Measurements from ENCODE around the gene CHAF1B. TPM values are rescaled to one million over a fixed set of nuclear protein-coding genes. Genes with fewer than 3 reads are reported as not detected.
"Not testable (repeated sequence)": the region's sequence is repeated elsewhere in the genome, so short reads cannot be mapped to it uniquely, and the experiment has no call there.

Gene CHAF1B
- 10 to 100 TPM; 20.2 to 38.0 TPM for total RNA-seq

DNA sequence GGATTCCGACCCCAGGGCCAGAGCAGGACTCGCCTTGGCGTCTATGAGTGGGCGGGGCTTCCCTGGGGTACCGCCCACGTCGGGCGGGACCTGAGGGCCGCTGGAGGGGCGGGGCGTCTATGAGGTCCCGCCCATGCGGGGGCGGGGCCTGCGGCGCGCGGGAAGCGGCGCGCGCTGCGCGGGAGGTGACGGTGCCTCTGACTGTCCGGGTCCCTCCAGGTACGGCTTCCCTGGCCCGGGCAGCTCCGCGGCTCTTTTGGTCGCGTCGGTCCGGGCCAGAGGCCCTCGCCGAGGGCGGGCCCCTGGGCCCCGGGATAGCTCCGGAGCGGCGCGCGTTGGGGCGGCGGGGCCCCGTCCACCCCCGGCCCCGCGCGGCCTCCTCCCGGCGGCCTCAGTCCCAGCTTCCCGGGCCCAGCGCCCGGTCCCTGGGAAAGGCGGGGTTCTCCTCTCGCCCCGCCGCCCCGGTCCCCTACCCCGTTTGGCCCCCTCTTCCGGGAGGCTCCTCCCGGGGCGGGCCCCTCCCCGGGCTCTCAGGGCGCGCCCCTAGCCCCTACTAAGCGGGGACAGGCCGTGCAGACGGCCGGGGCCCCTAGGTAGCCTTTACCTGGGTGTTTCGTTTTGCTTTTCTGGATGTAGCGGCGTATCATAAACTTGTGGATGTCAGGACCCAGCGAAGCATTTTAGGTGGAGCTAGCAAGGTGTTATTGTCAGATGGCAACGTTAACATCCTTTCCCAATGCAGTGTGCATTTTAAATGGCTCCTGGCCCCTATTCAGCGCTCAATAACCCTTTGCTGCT, at the start of gene CHAF1B:
Gene CHAF1B (plus strand): TSS at position 160 of the 798 bp plus-strand sequence. CDS start 745 bp downstream, outside the sequence.
- DNase-seq (ENCODE audit: low spot score): peak; percentile 88
- Mint-ChIP-seq H3K27me3 (no peaks in the 10 kb centered on the region), H3K4me3 (peak within 1 kb of the TSS; percentile 84), H3K36me3 (peaks cover 5% of the 10 kb centered on the region), H3K9me3 (no peaks in the 10 kb centered on the region), H3K27ac (no peak within 1 kb of the TSS), H3K4me1 (ENCODE audit: low read depth in 2 of 2) (peaks cover 8 to 15% of the 10 kb centered on the region in 2 donors)
- ATAC-seq: peak; percentile 99

DNA sequence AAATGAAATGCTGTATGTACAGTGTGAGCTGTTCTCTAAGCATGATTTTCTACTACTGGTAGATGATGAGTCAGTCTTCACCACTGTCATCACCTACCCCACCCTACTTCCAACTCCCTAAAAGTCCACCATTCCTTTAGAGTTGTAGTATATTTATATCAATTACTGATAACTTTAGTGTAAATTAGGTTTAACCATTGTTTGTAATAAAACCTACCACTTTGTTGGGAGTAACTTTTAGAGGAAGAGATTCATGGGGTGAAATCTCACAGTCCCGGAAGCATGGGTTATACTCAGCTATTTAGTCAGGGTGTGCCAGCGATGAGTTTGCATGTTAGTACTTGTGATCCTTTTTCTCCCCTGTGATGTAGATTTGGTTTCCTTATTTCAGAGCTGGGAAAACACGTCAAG, 48.1 kb upstream of the CHAF1B start:
- Mint-ChIP-seq H3K27me3 (no peaks in the 10 kb centered on the region), H3K9me3 (no peaks in the 10 kb centered on the region), H3K4me3 (no peak overlapping the region), H3K27ac (peak overlapping the region; percentile 59 to 84), H3K4me1 (ENCODE audit: low read depth in 2 of 2) (peaks cover 14 to 16% of the 10 kb centered on the region in 2 donors), H3K36me3 (peaks cover 19% of the 10 kb centered on the region)
- ATAC-seq (no peak), DNase-seq (ENCODE audit: low spot score) (no peak)

DNA sequence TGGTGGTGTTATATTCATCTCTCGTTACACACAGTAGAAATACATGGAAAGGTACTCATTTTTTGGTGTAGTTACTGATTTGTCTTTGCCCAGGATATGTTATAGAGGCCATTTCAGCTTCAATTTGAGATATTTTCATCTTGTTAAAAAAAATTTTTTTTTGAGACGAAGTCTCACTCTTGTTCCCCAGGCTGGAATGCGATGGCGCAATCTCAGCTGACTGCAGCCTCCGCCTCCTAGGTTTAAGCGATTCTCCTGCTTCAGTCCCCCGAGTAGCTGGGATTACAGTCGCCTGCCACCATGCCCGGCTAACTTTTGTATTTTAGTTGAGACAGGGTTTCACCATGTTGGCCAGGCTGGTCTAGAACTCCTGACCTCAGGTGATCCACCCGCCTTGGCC, 46.2 kb upstream of the CHAF1B start:
- Mint-ChIP-seq H3K27me3 (no peaks in the 10 kb centered on the region), H3K36me3 (peaks cover 19% of the 10 kb centered on the region), H3K27ac (no peak overlapping the region), H3K9me3 (no peaks in the 10 kb centered on the region), H3K4me1 (ENCODE audit: low read depth in 2 of 2) (peaks cover 10 to 12% of the 10 kb centered on the region in 2 donors), H3K4me3 (no peak overlapping the region)
- DNase-seq (ENCODE audit: low spot score) (no peak), ATAC-seq (no peak)

- DNase-seq (ENCODE audit: low spot score); H3K9me3 Mint-ChIP-seq; ATAC-seq; H3K4me1 Mint-ChIP-seq (ENCODE audit: low read depth in 2 of 2); H3K27me3 Mint-ChIP-seq; H3K27ac Mint-ChIP-seq; H3K4me3 Mint-ChIP-seq: not testable (repeated sequence)
- H3K36me3 Mint-ChIP-seq: peaks cover 19% of the 10 kb centered on the region
These were observed 42.6 kb upstream of the CHAF1B start for GRCh38 chr21:36342581-36342980.

- peaks cover 22% of the 10 kb centered on the region for H3K36me3 Mint-ChIP-seq
- no peaks in the 10 kb centered on the region for H3K9me3 Mint-ChIP-seq
- no peak overlapping the region for H3K27ac Mint-ChIP-seq
- H3K27me3 Mint-ChIP-seq: no peaks in the 10 kb centered on the region
- H3K4me1 Mint-ChIP-seq (ENCODE audit: low read depth in 2 of 2): peaks cover 5 to 6% of the 10 kb centered on the region in 2 donors
- DNase-seq (ENCODE audit: low spot score) (no peak), ATAC-seq (no peak)
- H3K4me3 Mint-ChIP-seq: no peak overlapping the region
These were observed 40.3 kb upstream of the CHAF1B start for GRCh38 chr21:36344931-36345330.

- Mint-ChIP-seq H3K36me3 (peaks cover 18% of the 10 kb centered on the region), H3K27ac (no peak overlapping the region), H3K4me3 (no peak overlapping the region), H3K9me3 (no peaks in the 10 kb centered on the region), H3K27me3 (no peaks in the 10 kb centered on the region), H3K4me1 (ENCODE audit: low read depth in 2 of 2) (peaks cover 5 to 7% of the 10 kb centered on the region in 2 donors)
- no peak for DNase-seq (ENCODE audit: low spot score)
- no peak for ATAC-seq
These were observed 37.8 kb upstream of the CHAF1B start for GRCh38 chr21:36347278-36347961.

GRCh38 chr21:36347962-36348328, 37.2 kb upstream of the CHAF1B start:
- no peak for DNase-seq (ENCODE audit: low spot score)
- H3K27ac Mint-ChIP-seq: no peak overlapping the region
- no peak for ATAC-seq
- peaks cover 5 to 7% of the 10 kb centered on the region in 2 donors for H3K4me1 Mint-ChIP-seq (ENCODE audit: low read depth in 2 of 2)
- peaks cover 20% of the 10 kb centered on the region for H3K36me3 Mint-ChIP-seq
- no peaks in the 10 kb centered on the region for H3K27me3 Mint-ChIP-seq
- no peaks in the 10 kb centered on the region for H3K9me3 Mint-ChIP-seq
- H3K4me3 Mint-ChIP-seq: no peak overlapping the region

- DNase-seq (ENCODE audit: low spot score) (no peak), ATAC-seq (no peak)
- peaks cover 5 to 7% of the 10 kb centered on the region in 2 donors for H3K4me1 Mint-ChIP-seq (ENCODE audit: low read depth in 2 of 2)
- H3K27me3 Mint-ChIP-seq: no peaks in the 10 kb centered on the region
- no peaks in the 10 kb centered on the region for H3K9me3 Mint-ChIP-seq
- no peak overlapping the region for H3K27ac Mint-ChIP-seq
- H3K4me3 Mint-ChIP-seq: no peak overlapping the region
- peaks cover 20% of the 10 kb centered on the region for H3K36me3 Mint-ChIP-seq
These were observed 35.9 kb upstream of the CHAF1B start for GRCh38 chr21:36349315-36349714.

GRCh38 chr21:36350282-36350910, 34.8 kb upstream of the CHAF1B start:
- Mint-ChIP-seq H3K4me3 (no peak overlapping the region), H3K27ac (no peak overlapping the region), H3K4me1 (ENCODE audit: low read depth in 2 of 2) (peaks cover 5 to 7% of the 10 kb centered on the region in 2 donors), H3K9me3 (no peaks in the 10 kb centered on the region), H3K36me3 (peaks cover 14% of the 10 kb centered on the region), H3K27me3 (no peaks in the 10 kb centered on the region)
- ATAC-seq (no peak), DNase-seq (ENCODE audit: low spot score) (no peak)

- no peak for ATAC-seq
- no peak for DNase-seq (ENCODE audit: low spot score)
- H3K27me3 Mint-ChIP-seq: no peaks in the 10 kb centered on the region
- H3K9me3 Mint-ChIP-seq: no peaks in the 10 kb centered on the region
- H3K4me1 Mint-ChIP-seq (ENCODE audit: low read depth in 2 of 2): no peaks in the 10 kb centered on the region
- peaks cover 16% of the 10 kb centered on the region for H3K36me3 Mint-ChIP-seq
- no peak overlapping the region for H3K27ac Mint-ChIP-seq
- H3K4me3 Mint-ChIP-seq: no peak overlapping the region
These were observed 30.1 kb upstream of the CHAF1B start for GRCh38 chr21:36354918-36355680.

- H3K4me3 Mint-ChIP-seq: no peak overlapping the region
- H3K4me1 Mint-ChIP-seq (ENCODE audit: low read depth in 2 of 2): no peaks in the 10 kb centered on the region
- H3K27ac Mint-ChIP-seq: no peak overlapping the region
- H3K9me3 Mint-ChIP-seq: no peaks in the 10 kb centered on the region
- ATAC-seq: no peak
- no peak for DNase-seq (ENCODE audit: low spot score)
- H3K36me3 Mint-ChIP-seq: peaks cover 23% of the 10 kb centered on the region
- H3K27me3 Mint-ChIP-seq: no peaks in the 10 kb centered on the region
These were observed 29.3 kb upstream of the CHAF1B start for GRCh38 chr21:36355868-36356267.

DNA sequence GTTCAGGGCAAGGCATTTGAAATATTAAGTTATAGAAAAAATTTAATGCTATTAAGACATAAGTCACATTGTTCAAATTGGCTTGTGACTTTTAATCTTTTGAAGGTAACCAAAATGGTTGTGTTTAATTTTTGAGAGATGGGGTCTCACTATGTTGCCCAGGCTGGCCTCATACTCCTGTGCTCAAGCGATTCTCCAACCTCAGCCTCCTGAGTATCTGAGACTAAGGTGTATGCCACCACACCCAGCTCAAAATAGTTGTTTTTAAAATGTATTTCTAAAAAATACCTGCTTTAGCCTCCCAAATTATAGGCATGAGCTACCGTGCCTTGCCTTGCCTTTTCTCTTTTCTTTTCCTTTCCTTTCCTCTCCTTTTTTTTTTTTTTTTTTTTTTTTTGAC, 26.0 kb upstream of the CHAF1B start:
- DNase-seq (ENCODE audit: low spot score): no peak
- no peak for ATAC-seq
- Mint-ChIP-seq H3K9me3 (no peaks in the 10 kb centered on the region), H3K36me3 (peaks cover 22% of the 10 kb centered on the region), H3K4me1 (ENCODE audit: low read depth in 2 of 2) (no peaks in the 10 kb centered on the region), H3K27me3 (no peaks in the 10 kb centered on the region), H3K4me3 (no peak overlapping the region), H3K27ac (no peak overlapping the region)

DNA sequence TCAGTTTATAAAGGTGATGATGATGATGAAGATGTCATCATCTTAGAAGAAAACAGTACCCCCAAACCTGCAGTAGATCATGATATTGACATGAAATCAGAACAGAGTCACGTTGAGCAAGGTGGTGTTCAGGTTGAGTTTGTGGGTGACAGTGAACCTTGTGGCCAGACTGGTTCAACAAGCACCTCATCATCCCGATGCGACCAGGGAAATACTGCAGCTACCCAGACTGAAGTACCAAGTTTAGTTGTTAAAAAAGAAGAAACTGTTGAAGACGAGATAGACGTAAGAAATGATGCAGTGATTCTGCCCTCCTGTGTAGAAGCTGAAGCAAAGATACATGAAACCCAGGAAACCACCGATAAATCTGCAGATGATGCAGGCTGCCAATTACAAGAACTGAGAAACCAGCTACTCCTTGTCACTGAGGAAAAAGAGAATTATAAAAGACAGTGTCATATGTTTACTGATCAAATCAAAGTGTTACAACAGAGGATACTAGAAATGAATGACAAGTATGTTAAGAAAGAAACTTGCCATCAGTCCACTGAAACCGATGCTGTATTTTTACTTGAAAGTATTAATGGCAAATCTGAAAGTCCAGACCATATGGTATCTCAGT, 16.0 kb upstream of the CHAF1B start:
- Mint-ChIP-seq H3K27me3 (no peaks in the 10 kb centered on the region), H3K27ac (peak overlapping the region in 1 of 2 donors; percentile 28), H3K4me3 (peak overlapping the region; percentile 16), H3K4me1 (ENCODE audit: low read depth in 2 of 2) (peaks cover 9 to 11% of the 10 kb centered on the region in 2 donors), H3K36me3 (peaks cover 36% of the 10 kb centered on the region), H3K9me3 (no peaks in the 10 kb centered on the region)
- ATAC-seq: peak in 1 of 2 donors; percentile 77
- DNase-seq (ENCODE audit: low spot score): no peak

Measured in natural killer cell treated with Interleukin-12 subunit alpha and Interleukin-12 subunit beta and Interleukin-15 and Interleukin-18, amount 100 ng/mL, for 72 hours (primary cell).